Stimulated activated CD4-positive, alpha-beta T cell treated with anti-CD3 and anti-CD28 coated beads, Interleukin-1b, Interleukin-23, amount 100 ng/mL, for 24 hours (primary cell): ENCODE measurements around the gene LINC00305.

Experiments used
- DNase-seq, 4 experiments: peaks; one replicate each; pipeline ENCODE4 v3.0.0-alpha.2; 2020; ENCODE audit warnings: low read depth in 4 of 4, low spot score in 1 of 4

The LINC00305 gene

DNA sequence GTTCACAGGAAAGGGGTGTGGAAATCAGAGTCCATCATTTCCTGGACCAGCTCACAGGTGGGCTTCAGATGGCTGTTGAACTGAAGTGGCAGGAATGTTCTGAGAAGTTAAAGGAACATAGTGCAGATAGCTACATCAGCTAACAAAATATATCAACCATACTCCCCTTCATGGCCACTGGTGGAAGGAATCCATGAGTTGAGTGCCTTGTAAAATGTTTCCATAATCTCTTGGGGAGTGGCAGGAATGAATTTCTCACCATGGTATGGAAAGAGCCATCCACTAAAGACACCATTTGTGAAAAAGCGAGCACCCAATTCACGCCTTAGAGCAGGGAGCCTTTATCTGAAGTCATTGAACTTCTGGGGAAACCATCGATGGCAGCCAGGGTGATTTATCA is at the start of gene LINC00305:
Gene LINC00305, minus strand, starts transcription at position 101 of the 400 bp plus-strand sequence.
- no peak for DNase-seq

DNA sequence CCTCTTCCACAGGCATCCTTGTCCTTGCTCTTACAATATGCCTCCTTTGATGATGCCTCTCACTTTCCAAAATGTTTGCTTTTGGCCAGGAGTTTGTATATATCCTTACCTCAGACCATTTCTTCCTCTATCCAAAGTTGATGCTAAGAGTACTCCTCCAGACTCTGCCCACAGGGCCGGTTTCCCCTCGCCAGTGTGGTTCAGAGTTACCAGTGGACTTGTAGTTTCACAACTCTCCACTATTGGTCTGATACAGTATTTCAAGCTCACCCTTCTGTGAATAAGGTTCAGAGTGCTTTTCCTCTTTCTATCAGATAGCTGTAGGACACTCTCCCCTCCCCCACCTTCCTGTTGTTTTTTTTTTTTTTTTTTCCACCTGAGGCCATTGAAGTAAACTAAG is 42.2 kb upstream of the LINC00305 start:
- DNase-seq: no peak

DNA sequence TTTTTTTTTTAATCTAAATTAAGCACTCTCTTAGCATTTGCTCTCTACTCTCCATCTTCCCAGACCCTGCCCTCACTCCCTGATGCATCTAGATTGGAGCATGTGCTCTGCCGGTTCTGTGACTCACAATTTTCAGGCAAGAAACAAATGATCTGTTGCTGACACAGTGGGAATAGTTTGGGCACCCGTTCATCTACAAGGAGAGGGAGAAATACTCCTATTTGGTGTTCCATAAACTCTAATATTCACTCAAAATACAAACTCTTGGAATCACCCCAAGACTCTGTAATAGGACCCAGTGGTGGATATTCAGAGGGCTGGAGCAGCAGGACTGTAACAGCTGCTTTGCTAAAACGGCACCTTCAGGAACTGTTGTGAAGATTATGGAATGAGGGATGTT is 37.1 kb upstream of the LINC00305 start:
- no peak for DNase-seq

DNA sequence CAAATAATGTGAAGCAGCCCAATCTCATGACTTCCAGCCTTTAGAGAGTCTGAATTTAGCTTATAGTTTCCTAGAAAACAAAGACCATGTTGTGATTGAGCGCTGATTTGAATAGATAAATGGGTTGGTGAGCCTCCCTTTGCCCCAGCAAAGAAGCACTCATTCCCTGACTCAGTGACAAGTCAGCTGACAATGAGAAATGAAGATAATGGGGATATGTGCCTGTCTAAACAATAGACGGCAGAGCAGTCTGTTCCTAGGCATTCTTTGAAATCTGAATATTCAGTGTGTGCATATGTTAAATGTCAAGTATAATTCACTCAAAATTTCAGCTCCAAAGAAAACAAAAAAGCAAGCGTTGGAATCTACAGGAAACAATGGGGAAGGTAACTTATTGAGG is 34.8 kb upstream of the LINC00305 start:
- DNase-seq: no peak

DNA sequence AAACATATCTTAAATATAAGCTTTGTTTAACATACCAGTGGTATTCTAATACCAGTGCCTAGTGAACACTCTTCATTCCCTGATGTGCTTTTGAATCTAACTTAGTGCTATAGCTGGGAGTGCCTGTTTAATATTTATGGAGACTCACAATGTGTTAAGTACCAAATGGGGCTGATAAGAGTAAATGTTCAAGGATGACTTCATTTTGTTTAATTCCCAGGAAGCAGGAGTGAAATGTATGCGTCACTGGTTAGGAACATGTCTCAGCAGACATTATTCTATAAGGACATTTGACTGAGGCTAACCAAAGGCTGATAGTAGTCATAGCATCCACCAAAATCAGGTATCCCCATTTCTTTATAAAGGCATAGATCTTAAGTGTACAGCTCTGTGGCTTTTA is 31.7 kb upstream of the LINC00305 start:
- no peak for DNase-seq

DNA sequence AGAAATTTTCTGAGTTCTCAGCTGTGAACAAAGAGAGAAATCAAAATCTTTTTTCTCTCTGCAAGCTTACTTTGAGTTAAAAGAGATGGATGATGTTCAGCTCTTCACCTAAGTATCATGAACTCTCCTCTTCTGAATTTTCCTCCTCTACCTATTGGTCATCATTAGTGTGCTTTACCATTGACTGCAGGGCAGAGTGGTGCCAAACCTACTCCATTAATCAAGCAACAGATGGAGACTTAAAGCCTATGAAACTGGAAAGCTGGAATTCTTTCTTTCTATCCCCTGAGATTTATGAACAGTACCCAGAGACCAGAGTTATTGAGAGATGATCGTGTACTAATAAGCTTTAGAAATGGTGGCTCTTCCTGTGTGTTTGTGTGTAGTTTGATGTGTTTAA is 31.3 kb upstream of the LINC00305 start:
- no peak for DNase-seq

DNA sequence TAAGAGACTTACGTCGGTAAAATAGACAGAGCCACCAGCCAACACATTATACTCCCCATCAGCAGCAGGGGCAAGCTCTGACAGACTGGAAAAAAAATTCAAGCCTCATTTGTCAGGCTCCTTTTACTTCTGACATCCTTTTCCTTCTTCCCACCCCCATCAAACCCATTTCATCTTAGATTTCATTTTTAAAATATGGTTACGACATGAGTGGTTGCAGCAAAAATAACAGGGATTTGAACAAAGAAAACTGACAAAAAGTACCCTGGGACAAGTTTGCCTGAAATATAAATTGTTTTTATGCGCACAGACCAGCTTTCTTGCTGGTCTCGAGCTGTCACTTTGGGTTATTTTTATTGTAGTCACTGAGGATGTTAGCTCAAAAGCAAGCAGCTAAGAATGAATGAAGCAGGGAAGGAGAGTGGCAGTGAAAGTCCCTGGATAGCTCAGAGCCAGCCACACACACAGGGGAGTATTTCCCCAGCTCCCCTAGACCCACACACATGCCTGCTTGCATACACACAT is 30.7 kb upstream of the LINC00305 start:
- DNase-seq: no peak

DNA sequence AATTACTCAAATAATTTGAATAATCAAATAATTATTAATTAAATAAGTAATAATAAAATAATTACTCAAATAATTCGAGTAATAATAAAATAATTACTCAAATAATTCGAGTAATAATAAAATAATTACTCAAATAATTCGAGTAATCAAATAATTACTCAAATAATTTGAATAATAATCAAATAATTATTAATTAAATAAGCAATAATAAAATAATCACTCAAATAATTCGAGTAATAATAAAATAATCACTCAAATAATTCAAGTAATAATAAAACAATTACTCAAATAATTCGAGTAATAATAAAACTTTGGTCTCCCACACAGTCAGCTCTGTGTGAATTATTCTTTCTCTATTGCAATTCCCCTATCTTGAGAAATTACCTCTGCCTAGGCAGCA is 30.0 kb upstream of the LINC00305 start:
- DNase-seq: no peak

DNA sequence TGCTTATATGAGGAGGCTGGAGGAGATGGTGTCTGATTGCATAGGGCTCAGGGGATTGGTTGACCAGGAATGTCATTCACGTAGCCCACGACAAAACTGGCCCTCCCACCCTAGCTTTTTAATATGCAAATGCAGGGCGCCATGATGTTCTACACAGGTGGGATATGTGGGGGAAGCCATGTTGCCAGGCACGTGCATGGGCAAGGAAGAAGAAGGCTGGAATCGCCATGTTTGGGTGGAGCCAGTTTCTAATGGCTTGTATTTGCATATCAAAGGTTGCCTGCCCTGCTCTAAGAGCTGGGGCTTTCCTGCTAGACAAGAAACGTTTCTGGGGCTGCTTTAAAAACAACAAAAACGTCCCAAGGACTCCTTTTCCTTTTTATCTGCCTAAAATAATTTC is 26.5 kb upstream of the LINC00305 start:
- no peak for DNase-seq

DNA sequence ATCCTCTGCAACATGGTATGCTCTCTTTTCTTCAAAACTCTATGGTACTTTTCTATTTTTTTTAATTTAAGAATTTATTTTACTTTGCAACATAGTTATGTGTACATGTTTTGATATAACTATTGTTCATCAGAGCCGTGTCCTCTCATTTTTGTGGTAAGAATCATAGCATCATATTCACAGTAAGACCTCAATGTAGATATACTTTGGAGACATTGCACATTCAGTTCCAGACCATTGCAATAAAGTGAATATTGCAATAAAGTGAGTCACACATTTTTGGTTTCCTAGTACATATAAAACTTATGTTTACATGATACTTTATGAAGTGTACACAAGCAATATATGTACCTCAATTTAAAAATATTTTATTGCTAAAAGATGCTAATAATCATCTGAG is 22.7 kb upstream of the LINC00305 start:
- no peak for DNase-seq

DNA sequence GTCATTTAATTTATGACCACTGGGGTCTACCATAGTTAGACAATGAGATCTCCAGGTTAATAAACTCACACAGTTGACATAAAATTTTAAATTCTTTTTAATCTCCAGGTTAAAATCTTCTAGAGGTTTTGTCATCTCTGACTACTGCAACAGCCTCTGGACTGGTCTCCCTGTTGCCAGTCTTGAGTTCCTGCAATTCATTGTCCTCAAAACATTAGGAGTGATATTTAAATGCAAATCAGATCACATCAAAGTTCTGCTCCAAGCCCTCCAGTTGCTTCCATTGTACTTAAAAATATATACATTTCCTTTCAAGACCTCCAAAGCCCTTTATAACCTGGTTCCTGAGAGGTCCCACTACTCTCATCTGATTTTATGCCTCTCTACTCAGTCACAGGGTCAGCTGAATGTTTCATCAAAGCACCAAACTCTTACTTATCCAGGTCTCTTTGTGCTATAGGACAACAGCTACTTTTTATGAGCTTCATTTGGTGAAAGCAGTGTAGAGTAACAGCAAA is 18.6 kb upstream of the LINC00305 start:
- no peak for DNase-seq

DNA sequence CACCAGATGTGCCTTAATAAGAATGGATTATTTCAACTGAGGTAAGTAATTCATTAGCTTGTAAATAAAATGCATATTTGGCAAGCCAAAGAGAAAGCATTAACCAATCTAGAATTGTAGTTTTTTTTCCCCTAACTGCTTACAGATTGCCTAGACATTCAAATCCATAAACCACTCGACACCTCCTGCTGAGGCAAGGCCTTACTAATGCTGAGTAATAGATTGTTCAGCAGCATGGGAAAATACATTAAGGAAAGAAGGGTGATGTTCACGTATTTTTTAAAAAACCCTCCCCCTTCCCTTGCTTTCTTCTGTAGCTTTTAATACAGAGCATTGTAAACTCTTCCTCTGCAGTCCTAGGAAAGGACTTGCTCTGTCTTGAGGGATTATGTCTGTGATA is 17.0 kb upstream of the LINC00305 start:
- no peak for DNase-seq

DNA sequence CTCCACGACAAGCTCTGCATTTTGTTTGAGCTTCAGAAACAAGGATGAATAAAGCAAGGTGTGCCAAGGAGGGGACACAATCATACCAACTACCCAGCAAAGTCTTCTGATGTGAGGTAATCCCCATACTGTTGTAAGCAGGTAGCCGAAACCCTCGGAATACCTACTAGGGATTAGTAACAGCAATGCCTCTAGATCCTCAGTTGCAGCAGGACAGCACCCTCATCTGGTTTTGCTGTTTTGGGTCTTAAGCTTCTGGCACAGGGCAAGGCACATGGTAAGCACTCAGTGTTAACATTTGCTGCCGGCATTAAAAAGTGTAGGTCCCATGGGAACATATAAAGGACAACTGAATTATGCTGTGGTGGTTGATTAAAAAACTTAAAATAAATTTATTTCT is 16.0 kb upstream of the LINC00305 start:
- no peak for DNase-seq

DNA sequence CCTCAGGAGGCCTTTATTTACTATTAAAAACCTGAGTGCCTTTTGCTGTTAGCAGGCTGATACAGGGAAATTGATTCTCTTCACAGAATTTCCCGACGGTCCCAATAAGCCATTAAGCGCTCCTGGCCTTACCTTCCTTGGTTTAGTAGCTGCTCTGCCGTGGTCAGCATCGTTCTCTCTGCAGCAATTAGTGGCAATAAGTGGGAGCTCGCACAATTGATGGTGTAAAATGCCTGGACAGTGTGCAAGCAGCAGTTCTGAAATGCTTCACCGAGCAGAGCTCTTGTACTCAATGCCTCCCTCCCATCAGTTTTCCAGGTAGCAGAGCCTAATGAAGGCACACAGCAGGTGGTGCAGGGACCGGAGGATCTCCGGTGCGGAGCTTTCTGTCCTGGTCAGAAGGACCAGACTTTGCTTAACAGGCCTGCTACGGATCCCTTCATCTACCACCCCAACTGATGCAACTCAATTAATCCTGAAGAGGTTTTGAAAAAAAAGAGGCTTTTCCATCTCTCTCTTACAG is 1.1 kb upstream of the LINC00305 start:
- DNase-seq: no peak

DNA sequence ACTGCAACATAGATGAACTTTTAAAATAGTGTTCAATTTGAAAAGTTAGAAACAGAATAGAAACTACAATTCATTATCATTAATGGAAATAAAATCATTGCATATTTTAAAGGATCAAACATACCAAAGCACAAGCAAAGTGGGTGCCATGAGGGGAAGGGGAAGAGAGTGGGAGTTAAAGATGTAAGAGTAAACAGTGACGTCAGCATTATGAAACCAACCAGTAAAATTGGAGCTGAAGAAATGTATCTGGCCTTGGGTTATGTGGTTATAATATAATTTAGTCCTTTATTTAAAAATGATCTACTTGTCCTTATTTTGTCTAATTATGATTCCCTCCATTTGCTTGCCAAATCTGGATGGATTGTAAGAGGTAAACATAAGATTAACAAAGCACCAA is 6.0 kb downstream of the LINC00305 start:
- DNase-seq: no peak

DNA sequence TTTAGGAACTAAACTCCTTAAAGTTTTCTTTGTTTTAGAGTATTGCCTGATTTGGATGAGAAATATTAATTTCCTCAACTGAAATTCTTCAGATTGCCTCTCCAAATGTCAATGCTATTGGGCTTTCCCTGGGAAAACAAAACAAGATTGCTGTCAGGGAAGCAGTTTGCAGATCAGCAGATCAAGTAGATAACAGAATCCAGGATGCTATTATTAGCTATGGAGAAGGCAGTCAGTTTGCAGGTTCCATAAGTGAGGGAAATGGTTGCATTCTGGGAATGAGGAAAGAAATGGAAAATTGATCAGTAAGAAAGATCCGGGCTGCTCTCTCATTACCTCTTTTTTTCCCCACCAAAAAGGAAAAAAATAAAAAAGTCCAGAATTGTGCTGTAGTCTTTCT is 11.0 kb downstream of the LINC00305 start:
- DNase-seq: no peak

DNA sequence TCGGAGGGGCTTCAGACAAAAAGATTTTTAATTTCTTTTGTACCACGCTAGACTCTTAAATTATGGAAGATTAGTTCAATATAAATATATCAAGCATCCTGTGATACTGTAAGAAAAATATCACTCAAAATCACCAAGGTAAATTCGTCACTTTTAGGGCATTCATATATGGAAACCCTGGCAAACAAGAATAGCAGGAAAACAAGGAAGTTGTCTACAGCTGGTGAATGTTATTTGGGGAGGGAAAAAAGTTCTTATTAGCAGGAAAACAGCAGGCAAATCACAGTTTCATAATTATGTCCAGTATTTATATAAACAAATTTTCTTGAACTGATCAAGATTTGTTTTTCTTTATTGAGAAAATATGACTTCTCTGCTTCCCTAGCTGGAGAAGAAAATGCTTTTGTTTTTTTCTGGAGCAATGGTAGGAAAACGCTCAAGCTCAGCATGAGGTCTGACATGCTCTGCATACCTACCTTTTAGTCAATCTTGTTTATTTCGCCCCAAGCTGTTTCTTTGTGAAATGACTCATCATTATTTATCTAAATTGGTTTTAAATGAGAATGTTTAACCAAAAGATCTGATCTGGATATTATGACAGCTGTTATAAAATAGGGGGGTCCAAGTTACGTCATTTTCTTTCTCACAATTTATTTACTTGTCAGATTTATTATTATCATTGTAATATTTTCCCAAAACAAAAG is 14.7 kb downstream of the LINC00305 start:
- no peak for DNase-seq

DNA sequence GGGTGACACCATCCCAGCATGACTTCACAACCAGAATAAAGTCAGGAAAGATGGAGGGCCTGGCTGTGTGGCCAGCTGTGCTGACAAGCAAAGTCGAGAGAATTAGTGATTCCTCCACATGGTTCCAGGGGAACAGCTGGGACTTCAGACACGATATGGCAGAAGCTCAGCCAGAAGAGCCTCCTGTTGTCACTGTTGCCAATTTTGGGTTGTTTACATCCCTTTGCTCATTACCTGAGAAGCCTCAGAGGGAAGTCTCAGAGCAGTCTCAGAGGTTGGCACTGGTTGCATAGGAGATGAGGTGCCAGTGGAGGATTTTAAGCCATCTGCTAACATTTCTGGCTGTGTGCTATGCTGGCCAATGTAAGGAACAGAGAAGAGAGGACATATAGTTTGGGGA is 16.0 kb downstream of the LINC00305 start:
- no peak for DNase-seq

DNA sequence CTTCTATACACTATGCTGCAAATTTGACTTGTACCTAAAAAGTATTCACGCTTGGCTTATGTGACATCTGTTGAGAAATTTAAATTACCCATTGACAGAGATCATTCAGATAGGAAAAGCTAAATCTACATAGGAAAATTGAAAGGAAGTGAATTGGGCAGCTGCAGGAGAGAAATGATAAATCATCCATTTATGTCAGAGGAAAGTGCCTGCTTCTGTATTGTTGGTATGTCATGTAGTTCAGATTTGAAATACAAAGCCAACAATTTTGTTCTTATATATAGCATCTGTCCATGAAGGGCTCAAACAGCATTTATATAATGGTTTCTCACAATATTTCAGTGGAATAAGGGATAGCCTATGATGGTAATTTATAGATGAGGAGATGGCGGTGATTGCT is 17.6 kb downstream of the LINC00305 start:
- no peak for DNase-seq

DNA sequence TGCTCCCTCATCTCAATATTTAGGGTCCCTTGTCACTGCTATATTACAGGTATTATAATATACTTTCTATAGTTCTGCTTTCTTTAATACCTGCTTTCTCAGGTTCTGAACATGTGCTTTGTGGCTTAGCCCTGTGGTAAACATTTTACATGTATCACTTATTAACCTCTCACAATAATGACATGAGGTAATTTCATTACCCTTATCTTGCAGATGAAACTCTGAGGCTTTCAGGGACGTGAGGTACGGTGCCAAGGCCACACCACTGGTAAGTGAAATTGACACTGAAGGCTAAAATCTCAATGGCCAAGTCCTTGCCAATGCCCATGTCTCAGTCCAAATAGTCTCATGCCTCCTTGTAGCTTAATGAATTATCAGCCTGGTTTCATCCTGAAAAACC is 21.7 kb downstream of the LINC00305 start:
- DNase-seq: no peak

DNA sequence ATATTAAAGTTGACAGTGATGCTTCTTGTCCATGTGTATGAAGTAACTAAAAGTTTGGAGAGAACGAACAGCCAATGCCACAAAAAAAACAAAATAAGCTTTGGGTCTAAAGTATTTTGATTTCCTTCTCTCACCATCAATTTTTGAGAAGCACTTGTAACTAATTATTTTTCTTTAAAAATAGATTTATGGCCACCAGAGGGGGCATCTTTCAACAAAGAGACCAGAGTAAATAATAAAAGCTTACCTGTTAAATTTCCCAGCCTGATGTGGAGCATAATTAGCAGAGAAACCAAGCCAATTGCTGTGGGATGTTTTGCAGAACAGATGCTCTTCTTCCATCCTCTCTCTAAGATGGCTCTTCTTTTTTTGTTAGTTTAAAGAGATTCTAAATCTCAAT is 29.0 kb downstream of the LINC00305 start:
- no peak for DNase-seq

DNA sequence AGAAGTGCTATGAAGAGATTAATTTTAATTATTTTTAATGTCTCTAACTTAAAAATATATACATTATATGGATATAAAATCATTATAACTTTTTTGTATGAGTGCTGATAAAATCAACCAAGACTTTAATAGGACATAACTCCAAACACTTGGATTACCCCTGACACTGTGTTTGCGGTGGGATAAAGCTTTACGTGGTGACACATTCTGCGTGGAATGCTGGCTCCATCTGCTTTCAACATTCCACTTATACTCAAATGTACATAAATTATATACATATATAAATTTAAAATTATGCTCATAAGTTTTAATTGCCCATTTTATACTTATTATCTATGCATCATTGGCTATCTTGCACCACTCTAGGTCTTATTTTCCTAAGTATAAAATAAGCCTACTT is 30.5 kb downstream of the LINC00305 start:
- DNase-seq: no peak
